ENCODE measurements around the gene CCPG1. TPM values are rescaled to one million over a fixed set of nuclear protein-coding genes. Genes with fewer than 3 reads are reported as not detected.
"Not testable (repeated sequence)": the region's sequence is repeated elsewhere in the genome, so short reads cannot be mapped to it uniquely, and the experiment has no call there.

The CCPG1 gene
- 40.2 TPM for total RNA-seq

- DNase-seq = peak; percentile 95
Measured at GRCh38 chr15:55408012-55408928, at the start of gene CCPG1, which contains the start of gene PIERCE2. Gene CCPG1, minus strand, starts transcription at chr15:55408359. Its CDS starts 18,935 bp downstream, at chr15:55389424. Gene PIERCE2, plus strand, starts transcription at chr15:55408495. Its CDS starts 274 bp downstream, at chr15:55408769.

- DNase-seq = no peak
Measured at GRCh38 chr15:55457401-55458022, 49.4 kb upstream of the CCPG1 start.

GRCh38 chr15:55447030-55447394, 38.9 kb upstream of the CCPG1 start:
- not testable (repeated sequence) for DNase-seq

GRCh38 chr15:55446379-55447029, 38.3 kb upstream of the CCPG1 start:
- not testable (repeated sequence) for DNase-seq

GRCh38 chr15:55445936-55446335, 37.8 kb upstream of the CCPG1 start:
- DNase-seq = not testable (repeated sequence)

- DNase-seq = not testable (repeated sequence)
Measured at GRCh38 chr15:55443141-55443540, 35.0 kb upstream of the CCPG1 start.

- no peak for DNase-seq
Measured at GRCh38 chr15:55434989-55435825, 27.0 kb upstream of the CCPG1 start.

GRCh38 chr15:55422089-55422488, 13.9 kb upstream of the CCPG1 start:
- no peak for DNase-seq

GRCh38 chr15:55420171-55420866, 12.2 kb upstream of the CCPG1 start:
- DNase-seq = no peak

- not testable (repeated sequence) for DNase-seq
Measured at GRCh38 chr15:55417678-55418077, 9.5 kb upstream of the CCPG1 start.

GRCh38 chr15:55408976-55409375, 817 bp upstream of the CCPG1 start:
- not testable (repeated sequence) for DNase-seq

GRCh38 chr15:55407498-55408011, 604 bp downstream of the CCPG1 start:
- DNase-seq = no peak

GRCh38 chr15:55403531-55403930, 4.6 kb downstream of the CCPG1 start:
- no peak for DNase-seq

GRCh38 chr15:55402707-55403106, 5.5 kb downstream of the CCPG1 start:
- DNase-seq = no peak

GRCh38 chr15:55401786-55402246, 6.3 kb downstream of the CCPG1 start:
- DNase-seq = no peak

GRCh38 chr15:55400050-55400449, 8.1 kb downstream of the CCPG1 start:
- not testable (repeated sequence) for DNase-seq

- no peak for DNase-seq
Measured at GRCh38 chr15:55398243-55398642, 9.9 kb downstream of the CCPG1 start.

- DNase-seq = no peak
Measured at GRCh38 chr15:55394694-55395093, 13.5 kb downstream of the CCPG1 start.

- DNase-seq = no peak
Measured at GRCh38 chr15:55389264-55389607, 18.9 kb downstream of the CCPG1 start.

GRCh38 chr15:55387027-55387426, 21.1 kb downstream of the CCPG1 start:
- DNase-seq = no peak

- no peak for DNase-seq
Measured at GRCh38 chr15:55383687-55384086, 24.5 kb downstream of the CCPG1 start.
